ENCODE data around the gene STK11IP. TPM values are rescaled to one million over a fixed set of nuclear protein-coding genes. Genes with fewer than 3 reads are reported as not detected.

Gene STK11IP
- total RNA-seq, 1 experiment from 2014 or later = 45.0 TPM

GRCh38 chr2:219570924-219571310, 26.7 kb upstream of the STK11IP start:
- intact Hi-C loops (cut with micrococcal nuclease) = no loop called here
- POLR2A ChIA-PET = no interaction called here
- no peaks in the 10 kb centered on the region for H3K9me3 ChIP-seq (ENCODE audit: control insufficient read depth in 1 of 2, insufficient read depth in 1 of 2, low read depth in 1 of 2, low read length in 2 of 2)
- no peak overlapping the region for H3K9ac ChIP-seq (ENCODE audit: low read length)
- no peaks in the 10 kb centered on the region for H3K27me3 ChIP-seq (ENCODE audit: insufficient read depth, low read length)
- ATAC-seq (no peak), DNase-seq (ENCODE audit: low read depth, low spot score) (no peak)
- no peak overlapping the region for H3K4me3 ChIP-seq (replicated peaks in 1 of 2; ENCODE audit: low read depth in 1 of 2, low read length in 2 of 2)
- CTCF ChIA-PET = interaction anchor here (1.5 kb wide), 1 partner anchor 10 kb away, joined by 6 read pairs; no protein-coding TSS in a partner anchor
- no TSS peak for BruUV-seq (replicated peaks)
- H3K4me1 ChIP-seq (ENCODE audit: control insufficient read depth in 1 of 2, insufficient read depth in 2 of 2, low read length in 2 of 2) = no peaks in the 10 kb centered on the region
- no peak overlapping the region for H3K4me2 ChIP-seq (ENCODE audit: low read length)
- no peaks in the 10 kb centered on the region for H3K79me2 ChIP-seq (ENCODE audit: insufficient read depth, low read length)
- TF ChIP-seq REST (IDR thresholded peaks at IDR 0.05; ENCODE audit: low read depth) (no peak), TCF7L2 (IDR thresholded peaks at IDR 0.05; ENCODE audit: borderline replicate concordance, extremely low read depth, insufficient read depth, insufficient read length) (no peak), SIN3A (IDR thresholded peaks at IDR 0.05; ENCODE audit: low read depth) (no peak), YY1 (IDR thresholded peaks at IDR 0.05; ENCODE audit: extremely low read depth, insufficient replicate concordance, low read depth, low read length) (no peak), ELF1 (IDR thresholded peaks at IDR 0.05; ENCODE audit: borderline replicate concordance, low read depth) (no peak), ZBTB33 (IDR thresholded peaks at IDR 0.05; ENCODE audit: extremely low read depth, insufficient replicate concordance, low read length) (no peak)
- H4K20me1 ChIP-seq (ENCODE audit: insufficient read depth) = no peaks in the 10 kb centered on the region
- H3K27ac ChIP-seq (ENCODE audit: low read depth, low read length) = no peak overlapping the region
- RAD21 ChIA-PET (ENCODE audit: low non-redundant PET in 1 of 2, low total read pairs in 2 of 2, uncharacterized antibody in 2 of 2, unreplicated experiment in 2 of 2) = no interaction called here
- no peaks in the 10 kb centered on the region for H3K36me3 ChIP-seq (ENCODE audit: control insufficient read depth in 1 of 2, insufficient read depth in 2 of 2, low read length in 2 of 2)
- no peak overlapping the region for H2AFZ ChIP-seq (ENCODE audit: low read depth, low read length, poor library complexity, severe bottlenecking)
- H3K9me2 ChIP-seq (ENCODE audit: insufficient read depth) = no peaks in the 10 kb centered on the region

Measured in HCT116 (cell line).